Activated CD4-positive, alpha-beta T cell treated with anti-CD3 and anti-CD28 coated beads, Interleukin-2, amount 50 U/mL, for 24 hours (primary cell): Measurements from ENCODE around the gene PHB1.

Experiments
- DNase-seq, 2 donors: peaks; one replicate each; pipeline ENCODE4 v3.0.0-alpha.2; 2020; ENCODE audit warnings: low read depth in 1 of 2, low spot score in 1 of 2

The PHB1 gene

DNA sequence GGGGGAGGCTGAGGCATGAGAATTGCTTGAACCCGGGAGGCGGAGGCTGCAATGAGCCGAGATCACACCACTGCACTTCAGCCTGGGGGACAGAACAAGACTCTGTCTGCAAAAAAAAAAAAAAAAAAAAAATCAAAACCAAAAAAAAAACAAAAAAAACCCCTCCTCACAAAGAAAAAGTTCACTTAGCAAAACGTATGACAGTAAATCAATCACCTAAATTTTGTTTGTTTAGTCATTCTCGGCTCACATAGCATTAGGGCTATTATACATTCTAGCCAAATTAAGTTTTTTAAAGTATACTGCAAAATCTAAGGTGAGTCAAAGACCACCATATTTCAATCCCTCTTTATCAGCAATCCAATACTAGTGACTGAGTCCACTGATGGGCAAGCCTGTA is 58.4 kb downstream of the PHB1 start:
- DNase-seq: no peak
